GF-D8 (cell line): ENCODE measurements around the gene DNAAF5.

Experiments used
- DNase-seq: peaks from one replicate; lab custom pipeline; 2025; lab: John Stamatoyannopoulos, UW

DNAAF5 gene

GRCh38 chr7:815284-816216, 89.1 kb downstream of the DNAAF5 start:
- DNase-seq, result no peak

- peak; percentile 89 for DNase-seq
Observed at GRCh38 chr7:816300-816750, 89.8 kb downstream of the DNAAF5 start.

GRCh38 chr7:816751-817671, 90.5 kb downstream of the DNAAF5 start:
- DNase-seq, result no peak

GRCh38 chr7:818031-818699, 91.7 kb downstream of the DNAAF5 start:
- DNase-seq, result no peak

GRCh38 chr7:820341-820740, 93.8 kb downstream of the DNAAF5 start:
- no peak for DNase-seq

DNA sequence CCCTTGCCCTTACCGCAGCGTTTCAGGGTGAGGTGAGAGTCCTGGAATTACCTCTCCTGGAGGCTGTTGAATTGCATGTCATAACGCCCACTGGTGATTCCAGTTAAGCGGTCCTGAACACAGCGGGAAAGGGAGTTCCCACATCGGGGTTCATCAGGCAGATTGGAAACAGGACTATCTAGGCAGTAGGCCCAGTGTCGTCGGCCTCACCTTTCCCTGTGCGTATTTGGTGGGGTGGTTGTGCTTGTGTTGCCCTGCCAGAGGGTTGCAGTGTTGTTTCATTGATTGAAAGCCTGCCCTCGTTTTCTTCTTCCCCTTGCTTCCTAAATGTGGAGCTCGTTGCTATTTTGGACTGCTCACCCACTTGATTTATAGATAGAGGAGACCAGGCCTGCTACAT, 95.2 kb downstream of the DNAAF5 start:
- no peak for DNase-seq

DNA sequence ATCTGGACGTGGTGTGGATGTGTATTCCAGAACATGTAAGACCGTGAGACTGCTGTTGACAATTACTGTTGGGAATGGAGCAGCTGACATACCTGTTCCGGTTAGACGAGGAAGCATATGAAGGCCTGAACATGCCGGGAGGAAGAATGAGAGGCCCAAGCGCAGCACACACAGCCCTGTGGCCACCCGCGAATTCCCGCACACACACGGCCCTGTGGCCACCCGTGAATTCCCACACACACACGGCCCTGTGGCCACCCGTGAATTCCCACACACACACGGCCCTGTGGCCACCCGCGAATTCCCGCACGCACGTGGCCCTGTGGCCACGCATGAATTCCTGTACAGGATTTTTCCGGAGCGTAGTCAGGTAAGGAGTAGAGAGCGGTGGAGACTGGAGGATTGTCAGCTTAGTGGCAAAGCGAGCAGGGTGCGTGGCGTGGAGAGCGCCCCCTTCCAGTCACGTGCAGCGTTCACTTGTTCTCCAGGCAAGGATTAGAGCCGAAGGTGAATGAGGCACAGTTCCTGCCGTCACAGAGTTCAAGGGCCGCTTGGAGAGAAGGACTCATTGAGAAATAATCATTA, 96.3 kb downstream of the DNAAF5 start:
- DNase-seq, result no peak

DNA sequence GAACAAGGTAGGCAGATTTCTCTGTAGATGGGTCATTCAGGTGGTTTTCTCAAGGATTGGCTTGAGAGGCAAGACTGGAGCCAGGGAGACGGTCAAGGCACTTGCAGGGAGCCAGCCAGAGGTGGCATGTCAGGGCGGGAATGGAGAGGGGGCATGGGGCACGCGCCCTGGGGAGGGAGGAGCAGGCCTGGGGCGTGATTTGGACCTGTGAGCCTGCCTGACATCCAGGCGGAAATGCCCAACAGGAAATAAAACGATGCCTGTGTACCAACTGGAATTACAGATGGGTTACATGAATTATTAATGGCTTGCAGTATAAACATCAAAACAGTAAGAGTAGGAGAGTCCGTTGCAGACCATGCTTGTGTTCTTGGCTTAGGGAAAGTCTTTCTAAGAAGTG, 97.2 kb downstream of the DNAAF5 start:
- no peak for DNase-seq

- no peak for DNase-seq
Observed at GRCh38 chr7:824081-824480, 97.6 kb downstream of the DNAAF5 start.

DNA sequence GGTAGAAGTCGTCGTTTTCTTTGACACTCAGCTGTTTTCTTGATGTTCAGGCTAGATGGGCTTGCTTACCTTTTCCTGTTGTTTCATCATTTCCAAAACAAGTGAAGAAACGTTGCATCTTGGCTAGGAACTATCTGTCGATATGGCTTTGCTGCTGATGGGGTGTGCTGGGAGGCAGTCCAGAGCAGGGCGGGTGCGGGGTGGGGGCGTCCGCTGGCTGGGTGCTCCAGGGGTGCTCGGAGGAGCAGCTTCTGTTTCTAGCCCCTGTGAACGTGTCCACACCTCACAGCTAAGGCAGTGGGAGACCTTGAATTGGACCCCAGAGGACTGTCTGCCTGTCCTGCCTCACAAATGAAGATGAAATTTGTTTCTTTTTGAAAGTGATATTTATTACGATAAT, 98.2 kb downstream of the DNAAF5 start:
- DNase-seq, result no peak

GRCh38 chr7:825386-825785, 98.9 kb downstream of the DNAAF5 start:
- no peak for DNase-seq

DNA sequence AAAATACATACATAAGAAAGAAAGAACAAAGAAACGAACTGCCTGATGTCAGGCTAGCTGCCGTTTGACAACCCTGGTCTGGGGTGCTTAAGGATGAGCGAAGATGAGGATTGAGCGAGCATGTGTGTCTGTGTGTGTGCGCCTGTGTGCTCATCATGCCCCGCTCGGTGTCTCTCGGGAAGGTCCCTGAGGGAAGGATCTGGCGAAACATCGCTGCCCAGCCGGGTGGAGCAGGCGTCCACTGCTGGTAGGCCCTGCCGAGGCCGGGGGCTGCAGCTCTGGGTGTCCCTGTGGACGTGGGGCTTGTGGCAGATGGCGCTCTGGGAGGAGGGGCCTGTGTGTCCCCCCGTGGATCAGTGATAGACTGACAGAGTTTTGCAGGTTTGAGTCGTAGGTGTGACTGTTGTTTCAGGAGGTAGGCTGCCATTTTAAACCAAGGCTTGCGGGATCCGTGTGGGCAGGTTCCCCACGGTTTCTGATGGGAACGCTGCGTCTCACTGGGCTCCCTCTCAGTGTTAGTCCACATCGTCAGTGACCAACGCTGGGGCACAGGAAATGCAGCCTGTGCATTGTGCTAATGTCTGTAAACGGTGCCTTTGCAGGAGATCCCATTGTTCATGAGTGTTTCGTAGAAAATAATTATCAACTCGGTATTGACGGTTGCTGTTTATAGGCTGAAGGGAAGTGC, 99.9 kb downstream of the DNAAF5 start:
- DNase-seq, result no peak

DNA sequence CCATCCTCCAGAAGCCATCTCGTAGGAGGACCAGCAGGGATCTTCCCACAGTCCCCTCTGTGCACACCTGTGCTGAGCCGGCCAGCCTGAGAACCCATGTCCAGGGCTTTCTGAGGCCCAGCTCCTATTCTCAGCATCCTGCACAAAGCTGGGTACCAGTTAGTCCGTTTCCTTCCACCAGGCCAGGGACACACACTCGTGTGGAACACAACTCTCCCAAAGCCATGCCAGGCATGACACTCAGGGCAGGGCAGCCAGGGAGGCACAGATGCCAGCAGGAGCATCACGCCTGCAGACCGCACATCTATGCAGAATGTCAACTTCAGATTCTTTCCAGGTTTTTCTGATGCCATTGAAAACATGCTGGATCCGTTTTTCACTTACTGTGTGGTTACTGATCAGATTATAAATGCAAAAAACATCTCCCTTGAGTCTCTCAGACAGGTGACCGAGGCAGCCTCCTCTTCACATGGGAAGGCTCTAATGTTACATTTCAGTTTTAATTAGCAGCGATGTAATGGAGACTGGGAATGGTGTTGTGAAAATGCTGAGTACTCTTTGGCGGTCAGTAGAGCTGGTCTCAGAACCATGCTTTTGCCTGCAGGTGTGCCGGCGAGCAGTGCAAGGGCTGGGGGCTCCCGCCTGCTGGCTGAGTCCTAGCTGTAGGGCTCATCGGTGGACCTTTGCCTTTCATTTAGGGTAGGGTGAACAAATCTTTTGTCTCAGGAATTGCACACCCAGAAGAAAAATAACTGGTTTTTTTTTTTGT, 102.5 kb downstream of the DNAAF5 start:
- DNase-seq, result no peak

GRCh38 chr7:830069-830468, 103.6 kb downstream of the DNAAF5 start:
- no peak for DNase-seq

GRCh38 chr7:831596-832166, 105.2 kb downstream of the DNAAF5 start:
- no peak for DNase-seq

GRCh38 chr7:832167-832967, 105.9 kb downstream of the DNAAF5 start, which contains the start of gene SUN1:
Gene SUN1 (plus strand): TSS chr7:832476. CDS start chr7:832525, 49 bp downstream.
- no peak for DNase-seq

GRCh38 chr7:832968-833424, 106.5 kb downstream of the DNAAF5 start:
- no peak for DNase-seq

- DNase-seq, result no peak
Observed at GRCh38 chr7:833601-834258, 107.2 kb downstream of the DNAAF5 start.
